ENCODE measurements around the gene CFC1. TPM values are rescaled to one million over a fixed set of nuclear protein-coding genes. Genes with fewer than 3 reads are reported as not detected.
"Not testable (repeated sequence)": the region's sequence is repeated elsewhere in the genome, so short reads cannot be mapped to it uniquely, and the experiment has no call there.

Gene CFC1
- total RNA-seq, 1 experiment from 2014 or later: not detected

DNA sequence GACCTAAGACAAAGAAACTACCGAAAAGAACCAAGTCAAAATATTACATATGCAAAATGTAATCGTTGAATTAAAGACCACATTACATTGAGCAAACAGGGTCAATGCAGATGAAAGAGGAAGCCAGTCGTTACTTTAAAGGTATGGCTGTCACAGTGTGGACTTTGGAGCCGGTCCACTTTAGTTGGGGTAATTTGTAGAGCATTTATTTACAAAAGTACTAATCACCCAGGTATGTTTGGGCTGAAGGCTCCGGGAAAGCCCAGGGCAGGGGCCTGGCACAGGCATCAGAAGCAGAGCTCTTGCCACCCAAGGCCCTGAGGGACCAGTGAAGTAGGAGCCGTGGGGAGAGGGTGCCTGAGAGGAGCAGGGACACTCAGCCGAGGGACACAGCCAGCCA, 15.8 kb downstream of the CFC1 start:
- not testable (repeated sequence) for DNase-seq (ENCODE audit: low read depth)

- DNase-seq (ENCODE audit: low read depth): not testable (repeated sequence)
Observed at GRCh38 chr2:130582970-130583369, 16.4 kb downstream of the CFC1 start.

GRCh38 chr2:130581491-130581890, 17.9 kb downstream of the CFC1 start:
- DNase-seq (ENCODE audit: low read depth): not testable (repeated sequence)

- not testable (repeated sequence) for DNase-seq (ENCODE audit: low read depth)
Observed at GRCh38 chr2:130579121-130579520, 20.3 kb downstream of the CFC1 start.

- DNase-seq (ENCODE audit: low read depth): not testable (repeated sequence)
Observed at GRCh38 chr2:130577559-130577958, 21.8 kb downstream of the CFC1 start.

DNA sequence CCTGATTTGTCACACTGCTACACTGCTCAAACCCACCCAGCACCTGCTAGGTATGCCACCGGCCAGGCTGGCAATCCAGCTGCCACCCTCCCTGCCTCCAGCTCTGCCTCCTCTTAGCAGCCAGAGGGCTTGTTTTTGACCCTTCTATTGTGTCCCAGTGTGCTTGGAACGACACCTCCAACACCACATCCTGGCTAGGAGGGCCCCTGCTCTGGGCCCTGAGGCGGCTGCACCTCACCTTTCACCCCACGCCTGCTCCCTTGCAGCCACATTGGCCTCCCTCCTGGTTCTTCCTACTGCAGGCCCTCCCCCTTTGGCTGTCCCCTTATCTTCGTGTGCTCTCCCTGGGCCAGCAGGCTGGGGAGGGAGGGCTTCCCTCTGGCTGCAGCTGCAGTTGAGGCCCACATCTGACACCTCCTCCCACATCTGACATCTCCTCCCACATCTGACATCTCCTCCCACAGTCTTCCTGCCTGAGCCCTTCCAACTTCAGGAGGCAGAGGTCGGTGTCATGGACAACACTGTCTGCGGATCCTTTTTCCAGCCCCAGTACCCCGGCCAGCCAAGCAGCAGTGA, 23.1 kb downstream of the CFC1 start:
- not testable (repeated sequence) for DNase-seq (ENCODE audit: low read depth)

DNA sequence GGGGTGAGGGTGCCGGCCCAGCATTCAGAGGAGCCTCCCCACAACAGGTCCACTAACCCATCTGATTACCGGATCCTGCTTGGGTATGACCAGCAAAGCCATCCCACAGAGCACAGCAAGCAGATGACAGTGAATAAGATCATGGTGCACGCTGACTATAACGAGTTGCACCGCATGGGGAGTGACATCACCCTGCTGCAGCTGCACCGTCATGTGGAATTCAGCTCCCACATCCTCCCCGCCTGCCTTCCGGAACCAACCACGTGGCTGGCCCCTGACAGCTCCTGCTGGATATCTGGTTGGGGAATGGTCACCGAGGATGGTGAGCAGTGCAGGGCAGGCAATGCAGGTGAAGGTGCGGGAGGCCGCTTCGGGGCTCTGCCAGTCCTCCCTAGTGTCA, 25.1 kb downstream of the CFC1 start:
- DNase-seq (ENCODE audit: low read depth): not testable (repeated sequence)

GRCh38 chr2:130571929-130572328, 27.4 kb downstream of the CFC1 start:
- not testable (repeated sequence) for DNase-seq (ENCODE audit: low read depth)

GRCh38 chr2:130566165-130566564, 33.2 kb downstream of the CFC1 start:
- DNase-seq (ENCODE audit: low read depth): not testable (repeated sequence)

GRCh38 chr2:130556441-130556840, 42.9 kb downstream of the CFC1 start:
- not testable (repeated sequence) for DNase-seq (ENCODE audit: low read depth)

DNA sequence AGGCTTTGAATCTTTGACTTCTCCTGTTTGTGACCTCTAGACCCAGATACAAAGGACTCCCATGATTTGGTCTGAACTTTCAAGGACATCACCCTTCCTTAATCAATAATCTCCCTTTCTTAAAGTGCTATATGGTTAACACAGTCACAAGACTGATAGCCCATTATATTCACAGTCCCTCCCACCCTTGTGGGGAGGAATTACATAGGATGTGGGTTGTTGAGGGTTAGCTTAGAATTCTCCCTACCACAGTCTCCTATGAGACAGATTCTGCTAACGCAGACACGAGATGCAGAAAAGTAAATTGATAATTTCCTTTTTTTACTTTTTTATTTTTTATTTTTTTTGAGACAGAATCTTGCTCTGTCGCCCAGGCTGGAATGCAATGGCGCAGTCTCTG, 45.2 kb downstream of the CFC1 start:
- not testable (repeated sequence) for DNase-seq (ENCODE audit: low read depth)

- not testable (repeated sequence) for DNase-seq (ENCODE audit: low read depth)
Observed at GRCh38 chr2:130549475-130549874, 49.9 kb downstream of the CFC1 start.

DNA sequence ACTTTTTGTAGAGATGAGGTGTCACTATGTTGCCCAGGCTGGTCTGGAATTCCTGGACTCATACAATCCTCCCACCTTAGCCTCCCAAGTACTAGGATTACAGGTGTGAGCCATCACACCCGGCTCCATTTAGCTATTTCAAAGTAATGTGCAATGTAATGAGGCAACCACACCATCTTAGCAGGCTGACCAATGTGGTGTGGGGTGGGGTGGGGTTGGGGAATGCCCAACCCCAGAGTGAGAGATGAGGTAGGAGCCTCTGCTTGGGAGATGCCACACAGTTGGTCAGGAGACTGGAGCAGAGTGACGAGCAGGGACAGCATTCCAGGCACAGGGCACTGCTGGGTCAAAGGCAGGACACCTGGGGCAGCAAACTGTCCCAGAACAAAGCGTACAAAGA, 51.0 kb downstream of the CFC1 start:
- DNase-seq (ENCODE audit: low read depth): not testable (repeated sequence)

- not testable (repeated sequence) for DNase-seq (ENCODE audit: low read depth)
Observed at GRCh38 chr2:130544978-130545377, 54.4 kb downstream of the CFC1 start.

DNA sequence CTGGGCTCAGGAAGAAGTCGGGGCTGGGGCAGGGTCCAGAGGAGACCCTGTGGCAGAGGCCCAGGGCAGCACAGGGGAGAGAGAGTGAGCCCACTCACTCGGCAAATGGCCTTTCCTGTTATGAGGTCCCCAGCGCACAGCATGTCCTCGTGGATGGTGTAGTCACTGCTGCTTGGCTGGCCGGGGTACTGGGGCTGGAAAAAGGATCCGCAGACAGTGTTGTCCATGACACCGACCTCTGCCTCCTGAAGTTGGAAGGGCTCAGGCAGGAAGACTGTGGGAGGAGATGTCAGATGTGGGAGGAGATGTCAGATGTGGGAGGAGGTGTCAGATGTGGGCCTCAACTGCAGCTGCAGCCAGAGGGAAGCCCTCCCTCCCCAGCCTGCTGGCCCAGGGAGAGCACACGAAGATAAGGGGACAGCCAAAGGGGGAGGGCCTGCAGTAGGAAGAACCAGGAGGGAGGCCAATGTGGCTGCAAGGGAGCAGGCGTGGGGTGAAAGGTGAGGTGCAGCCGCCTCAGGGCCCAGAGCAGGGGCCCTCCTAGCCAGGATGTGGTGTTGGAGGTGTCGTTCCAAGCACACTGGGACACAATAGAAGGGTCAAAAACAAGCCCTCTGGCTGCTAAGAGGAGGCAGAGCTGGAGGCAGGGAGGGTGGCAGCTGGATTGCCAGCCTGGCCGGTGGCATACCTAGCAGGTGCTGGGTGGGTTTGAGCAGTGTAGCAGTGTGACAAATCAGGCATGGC, 55.4 kb downstream of the CFC1 start:
- DNase-seq (ENCODE audit: low read depth): not testable (repeated sequence)

DNA sequence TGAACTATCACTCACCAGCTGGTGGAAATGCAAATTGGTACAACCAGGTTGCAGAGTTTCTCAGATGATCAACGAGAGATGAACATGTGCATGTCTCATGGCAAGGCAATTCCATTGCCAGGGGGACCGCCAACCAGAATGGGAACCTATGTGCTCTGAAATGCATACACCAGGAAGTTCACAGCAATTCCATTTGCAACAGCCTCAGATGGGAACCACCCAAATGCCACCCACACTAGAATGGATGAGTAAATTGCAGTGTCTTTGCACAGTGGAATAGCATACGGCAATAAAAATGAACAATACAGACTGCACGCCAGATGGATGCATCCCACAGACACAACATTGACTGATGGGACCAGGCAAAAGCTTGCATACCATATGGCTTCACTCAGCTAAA, 56.6 kb downstream of the CFC1 start:
- not testable (repeated sequence) for DNase-seq (ENCODE audit: low read depth)

Other genes with a start within 250 kb of the CFC1 start
- 26.0 and 28.4 TPM in 2 replicates for gene PTPN18, start 243.5 kb downstream of the CFC1 start, total RNA-seq (2014; rRNA removed; shearing (Covaris generic))
- not detected in 2 replicates for gene POTEI, start 90.2 kb downstream of the CFC1 start, total RNA-seq (2014; rRNA removed; shearing (Covaris generic))
- gene CFC1B, start 78.4 kb downstream of the CFC1 start, total RNA-seq (2014; rRNA removed; shearing (Covaris generic)): not detected in 2 replicates
- gene POTEJ, start 11.9 kb upstream of the CFC1 start, total RNA-seq (2014; rRNA removed; shearing (Covaris generic)): not detected in 2 replicates
- gene GPR148, start 129.5 kb upstream of the CFC1 start, total RNA-seq (2014; rRNA removed; shearing (Covaris generic)): not detected in 2 replicates
- not detected in 2 replicates for gene AMER3, start 156.0 kb upstream of the CFC1 start, total RNA-seq (2014; rRNA removed; shearing (Covaris generic))
- gene ARHGEF4, start 237.3 kb upstream of the CFC1 start, total RNA-seq (2014; rRNA removed; shearing (Covaris generic)): 2.2 and 2.5 TPM in 2 replicates